Cardiac ventricle fibroblast (primary cell): ENCODE results near the gene EFCAB9. TPM values are rescaled to one million over a fixed set of nuclear protein-coding genes. Genes with fewer than 3 reads are reported as not detected.

ENCODE experiments used
- total RNA-seq: library from RNA; depleted of rRNA; stranded (reverse); fragments of >200 nt; gene quantifications from 2 replicates; pipeline ENCODE4 v1.2.3, GENCODE V29; 2015

Gene EFCAB9
- not detected in 2 replicates for total RNA-seq

DNA sequence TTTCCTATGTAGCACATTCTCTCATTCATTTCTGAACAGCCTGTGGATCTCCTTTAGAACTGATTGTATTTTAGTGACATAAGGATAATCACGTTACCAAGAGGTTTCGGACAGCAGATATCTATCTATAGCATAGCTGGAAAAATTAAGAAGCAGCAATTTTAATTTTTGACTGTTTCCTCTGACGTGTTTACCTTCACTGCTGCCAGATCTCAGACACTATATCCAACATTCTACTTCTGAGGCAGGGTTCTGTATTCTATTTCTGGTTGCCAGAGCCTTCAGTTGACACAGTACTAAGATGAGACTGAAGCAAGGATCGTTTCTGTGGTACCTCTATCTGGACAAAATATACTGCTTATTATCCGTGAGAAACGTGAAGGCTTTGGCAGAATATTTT is at the start of gene EFCAB9:
Gene EFCAB9, plus strand, starts transcription at position 301 of the 400 bp plus-strand sequence. Its CDS starts 1 bp downstream, at position 302.

GRCh38 chr5:172188033-172188892 is 5.7 kb upstream of the EFCAB9 start, which contains the start of gene STK10:
Gene STK10 (minus strand): TSS chr5:172188224. CDS start chr5:172188042, 182 bp downstream.

Other genes with a start within 250 kb of the EFCAB9 start
- gene FBXW11, start 187.5 kb upstream of the EFCAB9 start, total RNA-seq: 37.2 and 41.0 TPM in 2 replicates
- 24.2 and 24.7 TPM in 2 replicates for gene STK10, start 5.9 kb upstream of the EFCAB9 start, total RNA-seq
- 24.0 and 26.0 TPM in 2 replicates for gene UBTD2, start 89.6 kb downstream of the EFCAB9 start, total RNA-seq